GM10847 (cell line): ENCODE data around the gene SIRT7.

Source experiments
- POLR2A ChIP-seq: IDR thresholded peaks from 2 replicates; pipeline ENCODE4 v1.6.1; 2011; ENCODE audit not compliant: insufficient read length; ENCODE audit errors: extremely low read depth

Gene SIRT7

DNA sequence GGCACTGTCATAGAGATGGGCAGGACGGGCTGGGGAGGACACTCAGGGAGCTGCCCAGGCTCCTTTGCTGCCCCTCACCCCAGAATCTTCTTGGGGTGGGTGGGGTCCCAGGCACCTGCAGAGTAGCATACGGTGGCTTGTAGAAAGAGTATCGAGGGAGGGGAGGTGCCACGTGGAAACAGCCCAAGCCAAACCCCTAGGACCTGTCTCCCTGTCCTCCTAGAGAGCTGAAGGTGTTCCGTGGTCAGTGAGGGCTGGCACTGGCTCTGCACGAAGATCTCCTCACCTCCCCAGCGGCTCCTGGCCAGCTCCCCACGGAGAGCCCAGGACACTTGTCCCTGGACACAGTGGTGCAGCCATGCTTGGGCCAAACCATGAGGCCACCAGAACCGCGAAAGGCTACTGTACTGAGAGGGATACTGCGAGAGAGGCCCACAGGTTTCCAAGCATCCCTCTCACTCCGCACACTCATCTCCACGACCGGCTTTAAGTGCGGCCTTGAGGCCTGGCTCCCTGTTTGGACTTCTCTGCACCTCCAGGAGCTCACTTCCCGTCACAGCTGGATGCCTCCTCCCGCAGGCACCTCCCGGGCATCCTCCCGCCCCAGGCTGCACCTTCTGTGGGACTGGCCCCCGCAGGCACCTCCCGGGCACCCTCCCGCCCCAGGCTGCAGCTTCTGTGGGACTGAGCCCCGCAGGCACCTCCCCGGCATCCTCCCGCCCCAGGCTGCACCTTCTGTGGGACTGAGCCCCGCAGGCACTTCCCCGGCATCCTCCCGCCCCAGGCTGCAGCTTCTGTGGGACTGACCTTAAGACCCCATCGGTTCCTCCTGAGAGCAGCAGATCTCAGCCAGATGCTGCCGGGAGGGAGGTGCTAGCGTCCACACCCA, 11.5 kb upstream of the SIRT7 start:
- TF ChIP-seq POLR2A: no peak

GRCh38 chr17:81928544-81929252, 10.7 kb upstream of the SIRT7 start:
- no peak for TF ChIP-seq POLR2A

GRCh38 chr17:81927653-81928543, 9.9 kb upstream of the SIRT7 start, which contains the start of gene MAFG:
TSS of gene MAFG (minus strand) at chr17:81927735. CDS start at chr17:81923185, 4,550 bp downstream.
- TF ChIP-seq POLR2A: peak; percentile 35

DNA sequence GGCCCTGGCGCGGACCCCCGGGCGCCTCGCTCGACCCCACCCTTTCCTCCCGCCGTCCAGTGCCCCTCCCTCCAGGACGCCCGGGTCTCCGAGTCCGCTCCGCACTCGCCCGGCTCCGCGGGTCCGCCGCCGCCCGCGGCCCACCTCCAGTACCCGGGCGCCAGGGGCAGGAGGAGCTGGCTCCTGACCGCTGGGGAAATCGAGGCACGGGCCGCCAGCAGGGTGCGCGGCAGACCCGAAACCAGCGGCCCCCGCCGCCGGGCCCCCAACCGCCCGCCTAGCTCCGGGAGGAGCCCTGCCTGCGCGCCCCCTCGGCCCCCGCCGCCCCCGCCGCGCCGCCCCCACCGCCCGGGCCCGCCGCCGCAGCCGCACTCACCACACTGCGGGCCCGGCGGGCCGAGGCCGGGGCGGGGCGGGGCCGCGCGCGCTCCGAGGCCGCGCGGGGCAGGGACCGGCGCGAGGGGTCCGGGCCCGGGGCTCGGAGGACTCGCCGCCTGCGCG, 9.2 kb upstream of the SIRT7 start:
- no peak for TF ChIP-seq POLR2A

GRCh38 chr17:81926451-81927151, 8.6 kb upstream of the SIRT7 start:
- no peak for TF ChIP-seq POLR2A

- no peak for TF ChIP-seq POLR2A
These were observed 8.0 kb upstream of the SIRT7 start for GRCh38 chr17:81925860-81926450.

- no peak for TF ChIP-seq POLR2A
These were observed 6.9 kb upstream of the SIRT7 start for GRCh38 chr17:81924557-81925532.

DNA sequence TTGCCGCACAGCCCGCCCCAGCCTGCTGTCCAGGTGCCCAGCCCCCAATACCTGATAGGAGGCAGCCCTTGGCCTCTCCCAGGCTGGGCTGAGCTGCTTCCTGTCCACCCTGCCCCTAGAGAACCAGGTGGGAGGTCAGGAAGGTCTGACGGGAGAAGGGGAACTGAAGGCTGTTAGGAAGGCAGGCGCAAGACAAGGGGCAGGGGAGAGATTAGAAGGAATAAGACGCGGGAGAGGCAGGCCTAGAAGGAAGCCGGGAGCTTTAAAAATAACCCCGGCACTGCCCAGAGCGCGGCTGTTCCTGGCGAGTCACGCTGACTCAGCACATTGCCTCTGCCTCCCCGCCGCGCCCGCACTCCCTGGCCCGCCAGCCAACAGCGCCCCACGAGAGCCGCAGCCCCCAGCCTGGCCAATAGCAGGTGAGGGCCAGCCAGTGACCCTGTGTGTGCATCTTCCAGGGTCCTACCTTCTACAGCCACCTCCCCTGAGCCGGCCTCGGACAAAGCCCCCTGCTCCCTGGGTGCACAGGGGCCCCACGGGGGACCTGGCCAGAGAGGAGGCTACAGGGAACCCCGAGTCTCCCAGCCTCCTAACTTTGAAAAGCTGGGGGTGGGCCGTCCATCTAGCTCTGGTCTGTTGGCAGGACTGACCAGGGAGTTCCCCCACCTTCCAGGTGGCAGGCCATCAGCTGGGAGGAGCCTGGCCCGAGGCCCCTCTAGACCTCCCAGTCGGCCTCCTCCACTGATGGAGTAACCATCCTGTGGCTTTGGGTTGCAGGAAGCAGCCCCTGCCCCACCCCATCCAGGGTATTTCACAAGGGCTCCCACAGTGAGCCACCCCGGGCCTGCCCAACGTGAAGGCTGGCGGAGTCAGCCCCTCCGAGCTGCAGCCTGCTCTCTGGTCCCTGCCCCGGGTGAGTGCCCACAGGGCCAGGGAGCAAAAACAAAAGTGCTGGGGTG, 5.6 kb upstream of the SIRT7 start:
- no peak for TF ChIP-seq POLR2A

GRCh38 chr17:81922566-81923301, 4.8 kb upstream of the SIRT7 start:
- no peak for TF ChIP-seq POLR2A

- no peak for TF ChIP-seq POLR2A
These were observed 4.1 kb upstream of the SIRT7 start for GRCh38 chr17:81921996-81922565.

GRCh38 chr17:81921537-81921862, 3.5 kb upstream of the SIRT7 start:
- no peak for TF ChIP-seq POLR2A
